ENCODE data around the gene TSHZ2.

TSHZ2 gene

GRCh38 chr20:53331151-53331973 lies 359.2 kb downstream of the TSHZ2 start:
- H3K4me1 ChIP-seq, result no peaks in the 10 kb centered on the region
- H3K4me2 ChIP-seq, result no peak overlapping the region
- H3K27me3 ChIP-seq, result no peaks in the 10 kb centered on the region
- no peak for TF ChIP-seq Cebpa-rat (IDR thresholded peaks at IDR 0.05)
- H3K9ac ChIP-seq, result no peak overlapping the region
- no peak overlapping the region for H3K27ac ChIP-seq
- no peak overlapping the region for H3K4me3 ChIP-seq
- H3K9me3 ChIP-seq (replicated peaks in 1 of 11), result no peaks in the 10 kb centered on the region
- no peaks in the 10 kb centered on the region for H3K36me3 ChIP-seq
- no peaks in the 10 kb centered on the region for H4K20me1 ChIP-seq

GRCh38 chr20:53332022-53332837 lies 360.1 kb downstream of the TSHZ2 start:
- TF ChIP-seq Cebpa-rat (IDR thresholded peaks at IDR 0.05), result no peak
- H4K20me1 ChIP-seq, result no peaks in the 10 kb centered on the region
- H3K4me2 ChIP-seq, result no peak overlapping the region
- H3K9me3 ChIP-seq (replicated peaks in 1 of 11), result no peaks in the 10 kb centered on the region
- H3K9ac ChIP-seq, result no peak overlapping the region
- no peaks in the 10 kb centered on the region for H3K27me3 ChIP-seq
- no peak overlapping the region for H3K27ac ChIP-seq
- no peaks in the 10 kb centered on the region for H3K4me1 ChIP-seq
- no peaks in the 10 kb centered on the region for H3K36me3 ChIP-seq
- no peak overlapping the region for H3K4me3 ChIP-seq

GRCh38 chr20:53334861-53335260 lies 362.7 kb downstream of the TSHZ2 start:
- Histone ChIP-seq H3K9ac (no peak overlapping the region), H3K27me3 (no peaks in the 10 kb centered on the region), H3K4me2 (no peak overlapping the region), H3K36me3 (no peaks in the 10 kb centered on the region), H3K4me1 (no peaks in the 10 kb centered on the region), H3K9me3 (replicated peaks in 1 of 11) (no peaks in the 10 kb centered on the region), H3K4me3 (no peak overlapping the region), H4K20me1 (no peaks in the 10 kb centered on the region), H3K27ac (no peak overlapping the region)
- no peak for TF ChIP-seq Cebpa-rat (IDR thresholded peaks at IDR 0.05)

- H3K36me3 ChIP-seq, result no peaks in the 10 kb centered on the region
- no peaks in the 10 kb centered on the region for H3K9me3 ChIP-seq (replicated peaks in 1 of 11)
- H3K9ac ChIP-seq, result no peak overlapping the region
- no peaks in the 10 kb centered on the region for H4K20me1 ChIP-seq
- H3K4me1 ChIP-seq, result no peaks in the 10 kb centered on the region
- H3K27ac ChIP-seq, result no peak overlapping the region
- H3K4me2 ChIP-seq, result no peak overlapping the region
- TF ChIP-seq Cebpa-rat (IDR thresholded peaks at IDR 0.05), result no peak
- H3K4me3 ChIP-seq, result no peak overlapping the region
- H3K27me3 ChIP-seq, result no peaks in the 10 kb centered on the region
These were observed 363.4 kb downstream of the TSHZ2 start for GRCh38 chr20:53335555-53335954.

GRCh38 chr20:53336892-53337291 lies 364.7 kb downstream of the TSHZ2 start:
- no peaks in the 10 kb centered on the region for H3K27me3 ChIP-seq
- no peak overlapping the region for H3K4me3 ChIP-seq
- H4K20me1 ChIP-seq, result no peaks in the 10 kb centered on the region
- H3K4me2 ChIP-seq, result no peak overlapping the region
- H3K4me1 ChIP-seq, result no peaks in the 10 kb centered on the region
- H3K36me3 ChIP-seq, result no peaks in the 10 kb centered on the region
- no peak for TF ChIP-seq Cebpa-rat (IDR thresholded peaks at IDR 0.05)
- H3K27ac ChIP-seq, result no peak overlapping the region
- H3K9me3 ChIP-seq (replicated peaks in 1 of 11), result no peaks in the 10 kb centered on the region
- H3K9ac ChIP-seq, result no peak overlapping the region

GRCh38 chr20:53337390-53338101 lies 365.4 kb downstream of the TSHZ2 start:
- TF ChIP-seq Cebpa-rat (IDR thresholded peaks at IDR 0.05), result no peak
- no peak overlapping the region for H3K27ac ChIP-seq
- H3K9me3 ChIP-seq (replicated peaks in 1 of 11), result no peaks in the 10 kb centered on the region
- H4K20me1 ChIP-seq, result no peaks in the 10 kb centered on the region
- no peak overlapping the region for H3K4me3 ChIP-seq
- no peaks in the 10 kb centered on the region for H3K36me3 ChIP-seq
- no peak overlapping the region for H3K4me2 ChIP-seq
- no peaks in the 10 kb centered on the region for H3K27me3 ChIP-seq
- no peak overlapping the region for H3K9ac ChIP-seq
- H3K4me1 ChIP-seq, result no peaks in the 10 kb centered on the region

GRCh38 chr20:53338716-53339115 lies 366.6 kb downstream of the TSHZ2 start:
- Histone ChIP-seq H3K27me3 (no peaks in the 10 kb centered on the region), H3K4me3 (no peak overlapping the region), H3K4me2 (no peak overlapping the region), H3K27ac (no peak overlapping the region), H4K20me1 (no peaks in the 10 kb centered on the region), H3K4me1 (no peaks in the 10 kb centered on the region), H3K9ac (no peak overlapping the region), H3K36me3 (no peaks in the 10 kb centered on the region), H3K9me3 (replicated peaks in 1 of 11) (no peaks in the 10 kb centered on the region)
- no peak for TF ChIP-seq Cebpa-rat (IDR thresholded peaks at IDR 0.05)

GRCh38 chr20:53342429-53342828 lies 370.3 kb downstream of the TSHZ2 start:
- Histone ChIP-seq H3K27ac (no peak overlapping the region), H3K9me3 (replicated peaks in 1 of 11) (no peaks in the 10 kb centered on the region), H3K9ac (no peak overlapping the region), H3K4me2 (no peak overlapping the region), H4K20me1 (no peaks in the 10 kb centered on the region), H3K27me3 (no peaks in the 10 kb centered on the region), H3K36me3 (no peaks in the 10 kb centered on the region), H3K4me3 (no peak overlapping the region), H3K4me1 (peaks cover 0 to 24% (median 2%) of the 10 kb centered on the region in 10 experiments; a peak in 6 of 20 replicates)
- TF ChIP-seq Cebpa-rat (IDR thresholded peaks at IDR 0.05), result no peak

GRCh38 chr20:53343448-53343847 lies 371.3 kb downstream of the TSHZ2 start:
- TF ChIP-seq Cebpa-rat (IDR thresholded peaks at IDR 0.05), result no peak
- no peak overlapping the region for H3K4me3 ChIP-seq
- H3K27me3 ChIP-seq, result no peaks in the 10 kb centered on the region
- H3K36me3 ChIP-seq, result no peaks in the 10 kb centered on the region
- peaks cover 0 to 33% (median 2%) of the 10 kb centered on the region in 10 experiments; a peak in 6 of 20 replicates for H3K4me1 ChIP-seq
- H3K27ac ChIP-seq, result no peak overlapping the region
- no peaks in the 10 kb centered on the region for H4K20me1 ChIP-seq
- H3K4me2 ChIP-seq, result no peak overlapping the region
- H3K9ac ChIP-seq, result no peak overlapping the region
- H3K9me3 ChIP-seq (replicated peaks in 1 of 11), result no peaks in the 10 kb centered on the region

All from BLaER1 treated with 17β-estradiol and CSF1 and Interleukin-3, amounts not matched to agents 10 nM and 100 nM (cell line).